Measurements from ENCODE around the gene TMEM86A. TPM values are rescaled to one million over a fixed set of nuclear protein-coding genes. Genes with fewer than 3 reads are reported as not detected.

TMEM86A gene
- total and polyA plus RNA-seq, 2 of the 8 experiments (the other 6 are each of a cell fraction or from before 2014, with no cell fraction given): 1.5 to 1.7 TPM

GRCh38 chr11:18668131-18668530 lies 30.4 kb upstream of the TMEM86A start:
- Histone ChIP-seq H2BK15ac (ENCODE audit: low read length) (no peak overlapping the region), H2AFZ (ENCODE audit: low read length) (peak overlapping the region; percentile 36; the same call in 1 of the 2 replicates), H4K91ac (replicated peaks; ENCODE audit: insufficient read length, low read length) (no peak overlapping the region), H4K8ac (ENCODE audit: extremely low read depth, insufficient read depth, low read length) (no peak overlapping the region), H3K9me3 (ENCODE audit: insufficient read depth in 2 of 2, low read depth in 1 of 2, low read length in 1 of 2) (no peaks in the 10 kb centered on the region), H3K4me1 (replicated peaks in 1 of 4; ENCODE audit: control insufficient read depth in 3 of 4, insufficient read depth in 4 of 4, low read length in 3 of 4) (peaks cover 0 to 2% (median under 1%) of the 10 kb centered on the region in 4 experiments; a peak in 2 of 7 replicates), H3K36me3 (ENCODE audit: control insufficient read depth in 2 of 4, insufficient read depth in 4 of 4, low read length in 3 of 4) (no peaks in the 10 kb centered on the region), H3K23ac (ENCODE audit: insufficient read length) (peak overlapping the region; percentile 2), H3K9ac (replicated peaks in 1 of 4; ENCODE audit: extremely low read depth in 1 of 4, low read depth in 3 of 4, low read length in 3 of 4) (no peak overlapping the region), H3K79me1 (ENCODE audit: low read depth, low read length) (no peaks in the 10 kb centered on the region), H4K5ac (ENCODE audit: insufficient read length, low read depth, low read length) (no peak overlapping the region), H3K79me2 (ENCODE audit: control insufficient read depth in 1 of 2, insufficient read depth in 2 of 2, low read length in 2 of 2) (no peaks in the 10 kb centered on the region), H3K4ac (replicated peaks; ENCODE audit: insufficient read length, low read depth, low read length) (no peak overlapping the region), H3K14ac (ENCODE audit: insufficient read length) (no peak overlapping the region), H2BK12ac (ENCODE audit: low read depth, low read length) (no peak overlapping the region), H2BK5ac (ENCODE audit: low read depth, low read length) (no peak overlapping the region), H4K20me1 (replicated peaks in 1 of 2; ENCODE audit: control insufficient read depth in 1 of 2, insufficient read depth in 2 of 2, low read length in 2 of 2) (no peaks in the 10 kb centered on the region), H3K27ac (ENCODE audit: low read depth, low read length) (no peak overlapping the region), H3K23me2 (ENCODE audit: low read depth, low read length) (no peaks in the 10 kb centered on the region), H3K4me3 (ENCODE audit: extremely low read depth in 1 of 4, insufficient read depth in 2 of 4, low read depth in 3 of 4, low read length in 4 of 4) (no peak overlapping the region), H2BK20ac (ENCODE audit: low read length) (no peak overlapping the region), H3K27me3 (replicated peaks in 1 of 4; ENCODE audit: control insufficient read depth in 3 of 4, extremely low read depth in 1 of 4, insufficient read depth in 3 of 4, low read length in 3 of 4) (no peaks in the 10 kb centered on the region), H3K18ac (ENCODE audit: extremely low read depth, low read length) (no peak overlapping the region), H3K56ac (replicated peaks; ENCODE audit: insufficient read length, low read depth, low read length) (no peak overlapping the region), H3K4me2 (ENCODE audit: insufficient read depth in 1 of 2, low read depth in 2 of 2, low read length in 2 of 2) (no peak overlapping the region), H2BK120ac (replicated peaks; ENCODE audit: low read depth, low read length) (no peak overlapping the region), H2AK5ac (ENCODE audit: low read depth, low read length) (no peak overlapping the region)
- FAIRE-seq (no peak), DNase-seq (ENCODE audit: low read depth in 1 of 2, low spot score in 2 of 2) (no peak)
- CTCF ChIA-PET (ENCODE audit: partially characterized antibody): interaction anchor here (1.0 to 1.5 kb wide), 3 partner anchors 15 to 128 kb away, joined by 3 to 5 read pairs (median 4); no protein-coding TSS in a partner anchor
- POLR2A ChIA-PET (ENCODE audit: partially characterized antibody): no interaction called here
- WGBS, 2 experiments (ENCODE audit: extremely low coverage in 1 of 2, insufficient coverage in 1 of 2, insufficient read length in 1 of 2, insufficient replicate concordance in 2 of 2, low coverage in 1 of 2, low lambda C conversion rate in 2 of 2, missing lambda C conversion rate in 1 of 2): 90% methylated on average over 4 of the region's 4 CpGs; no CpG with 5 or more reads in 1 of the 2 experiments
- TF ChIP-seq TBP (IDR thresholded peaks at IDR 0.05; ENCODE audit: low read depth, low read length) (no peak), CHD2 (IDR thresholded peaks at IDR 0.05; ENCODE audit: low read length) (no peak), CHD1 (IDR thresholded peaks at IDR 0.05; ENCODE audit: low read depth, low read length) (no peak), TCF12 (IDR thresholded peaks at IDR 0.05; ENCODE audit: low read depth, low read length) (no peak), RXRA (IDR thresholded peaks at IDR 0.05; ENCODE audit: insufficient read depth, low read depth, low read length) (no peak), RBBP5 (IDR thresholded peaks at IDR 0.05; ENCODE audit: borderline replicate concordance, low read depth, low read length) (no peak), BRCA1 (IDR thresholded peaks at IDR 0.05; ENCODE audit: low read depth, low read length) (no peak), YY1 (IDR thresholded peaks at IDR 0.05; ENCODE audit: low read depth, low read length) (no peak), CBX5 (IDR thresholded peaks at IDR 0.05; ENCODE audit: low read depth, low read length) (no peak), CBX8 (IDR thresholded peaks at IDR 0.05; ENCODE audit: borderline replicate concordance, low read depth, low read length) (no peak), ATF3 (IDR thresholded peaks at IDR 0.05; ENCODE audit: insufficient read depth, low read depth, low read length) (no peak), NANOG (IDR thresholded peaks at IDR 0.05; ENCODE audit: insufficient read depth, low read depth, low read length, poor library complexity, severe bottlenecking) (no peak), CEBPB (IDR thresholded peaks at IDR 0.05; ENCODE audit: low read depth, low read length) (no peak), ZNF274 (IDR thresholded peaks at IDR 0.05; ENCODE audit: borderline replicate concordance, extremely low read depth, low read length) (no peak), KDM5A (IDR thresholded peaks at IDR 0.05; ENCODE audit: low read length) (no peak)
